Stimulated activated naive CD4-positive, alpha-beta T cell (primary cell): ENCODE data around the gene ZDHHC19.
A peak's percentile ranks its signal among the peaks of the same experiment; 100 is the strongest.
"Not testable (repeated sequence)": the region's sequence is repeated elsewhere in the genome, so short reads cannot be mapped to it uniquely, and the experiment has no call there.

Experiments
- DNase-seq, 6 experiments: peaks; one replicate each; lab custom pipeline; 2025; lab: John Stamatoyannopoulos, UW

The ZDHHC19 gene

DNA sequence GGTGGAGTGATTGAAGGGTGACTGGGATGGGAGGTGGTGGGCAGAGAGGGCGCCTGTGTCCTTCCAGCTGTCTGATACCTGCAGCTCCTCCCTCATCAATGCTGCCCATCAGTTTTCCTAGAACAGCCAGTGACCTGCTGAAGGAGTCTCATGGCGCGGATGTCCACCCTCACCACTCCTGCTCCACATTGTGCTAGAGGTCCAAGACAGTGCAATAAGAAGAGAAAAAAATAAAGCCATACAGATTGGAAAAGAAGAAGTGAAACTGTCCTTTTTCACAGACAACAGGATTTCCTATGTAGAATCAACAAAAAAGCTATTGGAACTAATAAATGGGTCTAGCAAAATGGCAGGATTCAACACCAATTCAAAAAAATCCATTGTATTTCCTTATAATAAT, 7.4 kb downstream of the ZDHHC19 start:
- DNase-seq = no peak

GRCh38 chr3:196202516-196202970, 8.7 kb downstream of the ZDHHC19 start:
- DNase-seq = no peak

DNA sequence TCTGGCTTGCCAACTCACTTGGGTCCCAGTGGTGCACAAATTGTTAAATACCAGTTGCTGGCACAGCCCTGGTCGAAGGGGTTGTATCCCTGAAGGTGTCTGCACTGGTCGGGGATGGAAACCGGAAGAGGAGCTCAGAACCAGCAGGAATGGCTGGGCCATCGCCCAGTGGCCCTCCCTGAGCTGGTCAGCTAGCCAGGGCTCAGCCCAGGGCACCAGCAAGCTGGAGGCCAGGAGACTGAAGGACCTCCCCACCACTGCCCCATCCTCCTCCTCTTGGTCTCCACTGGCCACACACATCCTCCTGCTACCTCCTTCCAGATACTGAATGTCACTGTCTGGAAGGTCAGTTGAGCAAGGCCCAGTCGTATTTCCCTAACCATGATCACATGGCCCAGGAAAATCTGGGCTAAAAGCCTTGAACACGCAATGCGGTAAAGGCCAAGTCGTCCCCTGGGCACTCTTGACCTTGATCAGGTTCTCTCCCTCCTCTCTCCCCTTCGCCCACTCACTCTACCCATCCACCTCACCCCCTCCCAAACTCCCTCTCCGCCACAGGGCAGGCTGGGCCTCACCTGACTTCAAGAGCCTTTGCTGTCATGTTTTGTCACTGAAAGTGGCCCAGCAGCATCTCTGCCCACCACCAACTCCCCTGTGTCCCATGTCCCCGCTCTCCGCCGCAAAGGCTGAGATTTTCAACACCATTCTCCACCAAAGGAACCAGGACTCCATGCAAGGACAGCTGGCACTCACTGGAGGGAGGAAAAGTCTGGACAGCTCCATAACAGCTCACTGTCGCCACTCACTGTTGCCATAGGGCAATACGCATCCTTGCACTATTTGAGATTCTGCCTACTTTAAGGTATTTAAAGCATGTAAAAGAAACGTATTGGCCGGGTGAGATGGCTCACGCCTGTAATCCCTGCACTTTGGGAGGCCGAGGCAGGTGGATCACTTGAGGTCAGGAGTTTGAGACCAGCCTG, 12.1 kb downstream of the ZDHHC19 start:
- DNase-seq = no peak

DNA sequence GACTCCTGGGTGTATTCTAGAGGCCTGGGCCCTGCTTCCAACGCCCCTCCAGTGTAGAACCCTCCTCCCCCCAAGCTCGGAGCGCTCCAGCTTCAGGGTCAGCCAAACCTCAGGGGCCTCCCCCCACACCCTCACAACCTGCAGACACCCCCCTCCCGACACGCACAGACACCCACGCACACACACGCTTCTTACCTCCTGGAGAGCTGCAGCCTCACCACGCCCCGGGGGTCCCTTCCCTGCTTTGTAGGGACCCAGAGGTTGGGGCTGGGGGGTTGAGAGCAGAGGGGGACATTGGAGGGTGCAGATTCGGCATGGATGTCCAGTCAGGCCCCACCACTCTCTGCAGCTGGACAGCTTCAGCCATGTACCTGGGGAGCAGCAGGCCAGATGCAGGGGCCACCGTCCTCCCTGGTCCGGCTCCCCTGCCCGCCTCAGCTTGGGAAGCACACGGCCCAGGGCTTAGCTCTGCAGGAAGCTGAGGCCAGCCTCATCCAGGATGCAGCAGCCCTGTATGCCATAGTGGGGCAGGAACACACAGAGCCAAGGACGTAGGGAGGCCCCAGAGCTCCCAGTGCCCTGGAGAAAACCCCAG, 13.0 kb downstream of the ZDHHC19 start:
- no peak for DNase-seq

GRCh38 chr3:196197524-196197923, 13.7 kb downstream of the ZDHHC19 start:
- no peak for DNase-seq

DNA sequence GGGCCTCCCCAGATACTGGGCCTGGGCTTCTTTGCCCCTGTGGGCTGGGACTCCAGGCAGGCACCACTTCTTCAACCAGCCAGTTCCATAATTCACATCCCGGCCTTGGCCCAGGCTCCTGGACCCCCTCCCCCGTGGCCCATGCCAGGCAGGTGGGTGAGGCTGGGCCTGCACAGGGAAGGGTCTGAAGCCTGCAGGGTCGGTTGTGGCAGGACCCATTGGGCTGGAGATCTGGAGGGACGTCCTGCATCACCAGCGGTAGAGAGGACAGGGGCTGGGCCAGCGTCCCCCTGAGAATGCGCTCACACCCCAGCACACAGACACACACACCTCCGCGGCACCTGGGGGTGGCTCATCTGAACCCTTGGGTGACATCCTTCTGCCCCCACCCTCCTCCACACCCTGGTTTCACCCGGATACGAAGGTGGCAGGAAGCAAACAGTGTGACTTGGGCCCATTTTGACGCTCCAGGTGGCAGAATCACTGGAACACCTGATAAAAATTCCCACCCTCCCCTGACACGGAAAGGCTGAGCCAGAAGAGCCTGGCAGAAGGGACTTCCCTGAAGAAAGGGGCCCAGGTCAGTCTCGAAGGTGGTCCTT, 15.4 kb downstream of the ZDHHC19 start:
- DNase-seq = no peak

- no peak for DNase-seq
These were observed 16.7 kb downstream of the ZDHHC19 start for GRCh38 chr3:196194542-196194915.

- no peak for DNase-seq
These were observed 17.3 kb downstream of the ZDHHC19 start for GRCh38 chr3:196193736-196194541.

DNA sequence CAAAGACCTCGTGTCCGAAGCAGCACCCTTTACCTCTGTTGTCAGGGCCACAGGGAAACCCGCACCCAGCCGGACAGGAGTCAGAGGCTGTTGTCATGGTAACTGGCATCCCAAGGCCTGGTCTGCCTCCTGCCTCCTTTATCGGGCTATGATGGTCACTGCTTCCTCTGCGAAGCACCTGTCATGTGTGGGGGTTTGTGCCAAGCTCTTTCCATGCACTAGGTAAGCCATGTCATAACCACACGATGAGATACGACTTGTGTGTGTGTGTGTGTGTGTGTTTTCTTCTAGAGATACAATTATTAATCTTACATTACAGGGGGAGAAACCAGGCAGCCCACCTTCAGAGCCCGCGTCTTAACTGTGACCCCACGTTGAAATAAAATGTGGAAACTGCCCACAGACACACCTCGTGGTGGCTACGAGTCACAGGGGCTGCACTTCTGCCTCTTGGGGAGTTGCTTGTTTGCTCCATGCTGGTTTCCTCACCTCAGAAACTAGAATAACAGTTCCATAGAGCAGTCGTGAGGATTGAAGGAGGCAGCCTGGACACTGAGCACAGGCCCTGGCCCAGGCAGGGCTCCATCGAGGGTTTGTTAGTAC, 18.0 kb downstream of the ZDHHC19 start:
- DNase-seq = no peak

DNA sequence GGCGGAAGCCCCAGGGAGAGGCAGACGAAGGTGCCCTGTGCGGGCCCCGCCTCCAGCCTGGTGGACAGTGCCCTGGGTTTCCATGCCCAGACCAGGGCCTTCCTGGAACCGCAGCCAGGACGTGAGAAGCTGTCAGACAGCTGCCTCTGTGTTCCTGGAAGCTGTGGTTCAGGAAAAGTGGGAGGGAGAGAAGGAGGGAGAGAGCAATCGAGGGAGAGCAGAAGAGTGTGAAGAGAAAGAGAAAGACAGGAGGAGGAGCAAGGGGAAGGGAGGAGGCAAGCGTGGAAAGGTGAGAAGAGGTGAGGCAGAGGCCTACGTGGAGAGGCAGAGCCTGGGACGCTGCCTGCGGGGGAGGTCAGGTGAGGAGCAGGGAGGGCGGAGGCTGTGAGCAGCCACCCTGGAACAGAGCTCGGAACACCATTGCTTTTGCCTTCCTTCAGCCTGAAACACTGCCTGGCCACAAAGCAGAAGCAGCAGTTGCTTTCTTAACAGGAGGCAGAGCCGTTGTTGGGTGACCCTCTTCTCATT, 18.6 kb downstream of the ZDHHC19 start:
- DNase-seq = peak in 1 of 6 experiments; percentile 9

GRCh38 chr3:196192036-196192523, 19.1 kb downstream of the ZDHHC19 start:
- peak in 3 of 6 experiments; percentile 9 to 15 (median 13) for DNase-seq

DNA sequence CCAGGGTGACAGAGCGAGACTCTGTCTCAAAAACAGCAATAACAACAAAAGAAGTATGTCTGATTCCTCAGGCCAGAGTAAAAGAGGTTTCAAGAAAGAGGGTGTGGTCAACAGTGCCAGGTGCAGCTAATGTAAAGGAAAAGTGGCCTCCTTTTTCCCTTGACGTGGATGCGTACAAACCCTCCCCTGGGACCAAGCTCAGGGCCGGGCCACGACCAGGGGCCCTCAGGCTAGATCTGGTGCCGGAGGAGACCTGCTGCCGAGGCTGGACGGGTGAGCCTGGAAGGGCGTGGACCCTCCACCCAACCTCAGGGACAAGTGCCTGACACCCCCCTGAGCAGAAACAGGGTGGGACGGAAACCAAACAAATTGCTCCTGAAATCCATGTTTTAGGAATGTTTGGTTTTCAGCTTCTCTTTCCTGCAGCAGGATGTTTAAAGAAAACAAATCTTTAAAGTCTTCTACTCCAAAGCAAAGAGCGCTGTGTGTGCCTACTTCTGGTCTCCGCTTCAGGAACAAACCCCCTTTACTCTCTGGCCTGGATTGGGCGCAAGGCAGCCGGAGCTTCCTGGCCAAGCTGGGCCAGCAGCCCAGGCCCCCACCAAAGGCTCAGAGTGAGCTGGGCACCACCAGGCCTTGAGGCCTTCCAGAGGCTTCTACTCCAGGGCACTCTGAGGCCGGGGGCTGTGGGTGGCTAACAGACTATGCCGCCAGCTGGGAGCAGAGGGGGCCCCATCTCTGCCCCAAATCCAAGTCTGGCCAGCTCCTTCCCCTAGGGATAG, 21.4 kb downstream of the ZDHHC19 start:
- DNase-seq = no peak

- DNase-seq = peak in 1 of 6 experiments; percentile 8
These were observed 24.3 kb downstream of the ZDHHC19 start for GRCh38 chr3:196186651-196187573.

DNA sequence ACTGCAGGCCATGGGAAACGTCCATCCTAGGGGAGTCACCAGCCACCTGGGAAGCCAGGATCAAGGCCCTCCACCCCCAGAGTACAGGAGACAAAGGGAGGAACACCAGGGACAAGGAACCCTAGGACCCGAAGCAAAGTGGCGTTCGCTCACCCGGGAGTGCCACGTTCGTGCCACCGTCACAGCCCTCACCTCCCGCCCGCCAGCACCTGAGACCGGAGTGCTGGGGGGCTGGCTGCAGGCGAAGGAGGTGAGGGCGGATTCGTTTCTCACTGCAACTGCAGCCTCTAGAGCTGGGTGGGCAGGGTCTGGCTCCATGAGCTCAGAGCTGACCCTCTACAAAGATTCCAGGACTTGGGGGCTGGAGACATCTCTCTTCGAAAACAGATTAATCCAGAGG, 26.3 kb downstream of the ZDHHC19 start:
- DNase-seq = no peak

GRCh38 chr3:196184169-196184432, 27.1 kb downstream of the ZDHHC19 start:
- DNase-seq = not testable (repeated sequence)

GRCh38 chr3:196181127-196181546, 30.1 kb downstream of the ZDHHC19 start:
- no peak for DNase-seq

GRCh38 chr3:196180346-196180745, 30.9 kb downstream of the ZDHHC19 start:
- DNase-seq = no peak

- DNase-seq = peak; percentile 70 to 93 (median 82)
These were observed 31.6 kb downstream of the ZDHHC19 start for GRCh38 chr3:196179380-196180308.
